A549 (cell line): ENCODE measurements around the gene ASNSD1. TPM values are rescaled to one million over a fixed set of nuclear protein-coding genes. Genes with fewer than 3 reads are reported as not detected.

Experiments
- ATAC-seq, 2 experiments: fragments of 200-7000 bp in 1 of 2; fragments of >200 bp in 1 of 2; cut with Nextera tagmentation in 1 of 2; cut with Tn5 transposase in 1 of 2; 3 replicates each; pipeline versions ENCODE4 v1.8.0 to v1.9.1; 2018 to 2020; ENCODE audit warnings: mild to moderate bottlenecking in 1 of 2, moderate library complexity in 1 of 2
- CTCF ChIA-PET: fragments of 300-600 bp; sonication (Branson Sonifier 250); formaldehyde crosslinking; extraction: SDS; loops from one replicate; lab custom pipeline; 2021; ENCODE audit warnings: antibody characterized with exemption, inconsistent platforms; lab: Yijun Ruan, JAX
- POLR2A ChIA-PET: fragments of 350-600 bp; formaldehyde crosslinking; extraction: SDS; loops from one replicate; lab custom pipeline; 2021; ENCODE audit warnings: antibody characterized with exemption, inconsistent platforms; lab: Yijun Ruan, JAX
- DNase-seq, 2 experiments: peaks; one replicate each; pipeline versions ENCODE4 v3.0.0 to v3.0.0-alpha.2; 2011 to 2016; ENCODE audit warnings: low read depth in 1 of 2, low spot score in 1 of 2
- FAIRE-seq: peaks from 2 replicates; lab custom pipeline; 2011; peaks lifted over from hg19 to GRCh38; lab: Jason Lieb, UNC
- H3K27ac ChIP-seq, 2 experiments: fragments of >200 bp; sonication (Bioruptor Twin); formaldehyde crosslinking; 3 replicates each; pipeline ENCODE4 v1.5.1; 2016 to 2017
- H3K4me1 ChIP-seq: fragments of >200 bp; sonication (Bioruptor Twin); formaldehyde crosslinking; 3 replicates; pipeline ENCODE4 v1.6.1; 2016
- H3K4me2 ChIP-seq: fragments of >200 bp; sonication (Bioruptor Twin); formaldehyde crosslinking; 3 replicates; pipeline ENCODE4 v1.6.1; 2016
- H3K4me3 ChIP-seq: fragments of >200 bp; sonication (Bioruptor Twin); formaldehyde crosslinking; 3 replicates; pipeline ENCODE4 v1.5.1; 2016
- H3K9me3 ChIP-seq: fragments of >200 bp; sonication (Bioruptor Twin); formaldehyde crosslinking; 3 replicates; pipeline ENCODE4 v1.6.1; 2016
- ATOH8 ChIP-seq: fragments of 250-450 bp; sonication (Bioruptor Pico); IDR thresholded peaks from 2 replicates; pipeline ENCODE4 v1.5.0; 2020; ENCODE audit warnings: low read depth, mild to moderate bottlenecking, moderate library complexity
- CBX2 ChIP-seq: fragments of 200-600 bp; sonication (generic); IDR thresholded peaks from 2 replicates; pipeline ENCODE4 v1.6.1; 2016; ENCODE audit warnings: low read depth, mild to moderate bottlenecking, borderline replicate concordance
- CBX8 ChIP-seq: fragments of 200-600 bp; sonication (generic); IDR thresholded peaks from 2 replicates; pipeline ENCODE4 v1.6.1; 2016
- CTCF ChIP-seq: fragments of >200 bp; sonication (Bioruptor Twin); formaldehyde crosslinking; IDR thresholded peaks from 3 replicates; pipeline ENCODE4 v1.5.1; 2016
- EHF ChIP-seq: fragments of 250-450 bp; sonication (Bioruptor Pico); IDR thresholded peaks from 2 replicates; pipeline ENCODE4 v1.5.0; 2020; ENCODE audit warnings: mild to moderate bottlenecking
- GATA3 ChIP-seq: IDR thresholded peaks from 2 replicates; pipeline ENCODE4 v1.6.1; 2012; ENCODE audit warnings: borderline replicate concordance
- HDAC2 ChIP-seq: fragments of 200-600 bp; sonication (generic); IDR thresholded peaks from 2 replicates; pipeline ENCODE4 v1.6.1; 2016
- HEYL ChIP-seq: fragments of 250-450 bp; sonication (Bioruptor Pico); IDR thresholded peaks from 2 replicates; pipeline ENCODE4 v1.8.0; 2021; ENCODE audit warnings: mild to moderate bottlenecking, moderate library complexity
- HOXA7 ChIP-seq: fragments of 250-450 bp; sonication (Bioruptor Pico); IDR thresholded peaks from 2 replicates; pipeline ENCODE4 v1.5.0; 2020; ENCODE audit warnings: mild to moderate bottlenecking, moderate library complexity
- HOXB13 ChIP-seq: fragments of 250-450 bp; sonication (Bioruptor Pico); IDR thresholded peaks from 2 replicates; pipeline ENCODE4 v1.5.0; 2020; ENCODE audit warnings: low read depth, mild to moderate bottlenecking, moderate library complexity
- HOXB5 ChIP-seq: fragments of 250-450 bp; sonication (Bioruptor Pico); IDR thresholded peaks from 2 replicates; pipeline ENCODE4 v1.5.0; 2020; ENCODE audit warnings: mild to moderate bottlenecking, moderate library complexity
- JUN ChIP-seq, 2 experiments: fragments of >200 bp; sonication (Bioruptor Twin); formaldehyde crosslinking; IDR thresholded peaks; 2 replicates in 1 of 2; 3 replicates in 1 of 2; pipeline ENCODE4 v1.6.1; 2016 to 2017
- KDM5A ChIP-seq: fragments of 200-600 bp; sonication (generic); IDR thresholded peaks from 2 replicates; pipeline ENCODE4 v1.6.1; 2016; ENCODE audit warnings: antibody characterized with exemption, mild to moderate bottlenecking
- MYC ChIP-seq: IDR thresholded peaks from 2 replicates; pipeline ENCODE4 v1.6.1; 2012; ENCODE audit warnings: mild to moderate bottlenecking, inconsistent platforms, low read length, improper control_type of control experiment, borderline replicate concordance
- NR3C1 ChIP-seq: fragments of >200 bp; sonication (Bioruptor Twin); formaldehyde crosslinking; IDR thresholded peaks from 3 replicates; pipeline ENCODE4 v1.6.1; 2017
- PHF8 ChIP-seq: fragments of 200-600 bp; sonication (generic); IDR thresholded peaks from 2 replicates; pipeline ENCODE4 v1.6.1; 2016; ENCODE audit warnings: low read depth, mild to moderate bottlenecking, antibody characterized with exemption, moderate library complexity, borderline replicate concordance
- POLR2AphosphoS2 ChIP-seq: conservative IDR thresholded peaks from 2 replicates; pipeline ENCODE4 v1.6.1; 2012; ENCODE audit warnings: low read length, improper control_type of control experiment, inconsistent platforms
- RAD21 ChIP-seq, 2 experiments: fragments of >200 bp in 1 of 2; sonication (Bioruptor Twin) in 1 of 2; formaldehyde crosslinking in 1 of 2; IDR thresholded peaks in 1 of 2; conservative IDR thresholded peaks in 1 of 2; 2 replicates in 1 of 2; 3 replicates in 1 of 2; pipeline ENCODE4 v1.6.1; 2012 to 2018; ENCODE audit warnings: inconsistent platforms in 1 of 2
- RARB ChIP-seq: fragments of 250-450 bp; sonication (Bioruptor Pico); IDR thresholded peaks from 2 replicates; pipeline ENCODE4 v1.8.0; 2021; ENCODE audit warnings: mild to moderate bottlenecking, moderate library complexity
- RNF2 ChIP-seq: fragments of 200-600 bp; sonication (generic); IDR thresholded peaks from 2 replicates; pipeline ENCODE4 v1.6.1; 2016; ENCODE audit warnings: low read depth, mild to moderate bottlenecking, antibody characterized with exemption, moderate library complexity, borderline replicate concordance
- SMC3 ChIP-seq: fragments of >200 bp; sonication (Bioruptor Twin); formaldehyde crosslinking; IDR thresholded peaks from 3 replicates; pipeline ENCODE4 v1.6.1; 2018; ENCODE audit warnings: inconsistent platforms
- SREBF2 ChIP-seq: fragments of 450-650 bp; IDR thresholded peaks from 2 replicates; pipeline ENCODE4 v1.6.1; 2014; ENCODE audit warnings: mild to moderate bottlenecking, moderate library complexity
- TP53 ChIP-seq: fragments of 250-450 bp; sonication (Bioruptor Pico); IDR thresholded peaks from 2 replicates; pipeline ENCODE4 v1.5.0; 2021; ENCODE audit warnings: mild to moderate bottlenecking, moderate library complexity
- ZFP36 ChIP-seq: fragments of 450-650 bp; IDR thresholded peaks from 2 replicates; pipeline ENCODE4 v1.6.1; 2014; ENCODE audit warnings: borderline replicate concordance; ENCODE audit not compliant: partially characterized antibody
- ZSCAN20 ChIP-seq: fragments of 250-450 bp; sonication (Bioruptor Pico); IDR thresholded peaks from 2 replicates; pipeline ENCODE4 v1.8.0; 2022; ENCODE audit warnings: mild to moderate bottlenecking, moderate library complexity
- WGBS: methylation state at CpG from one replicate; pipeline ENCODE4 v1.1.6; 2017; ENCODE audit errors: missing lambda C conversion rate; 5-methylcytosine and 5-hydroxymethylcytosine counted together
- polyA plus RNA-seq, 4 experiments: library from polyadenylated mRNA; depleted of rRNA in 3 of 4; stranded (reverse); fragments of >200 nt; fragmentation: RNase III in 1 of 4; extraction: RNeasy Plus Mini Kit Qiagen cat#74134 plus additional on column Dnase treatment in 1 of 4; gene quantifications; 2 replicates in 3 of 4; 3 replicates in 1 of 4; pipeline ENCODE4 v1.2.3, GENCODE V29; 2011 to 2017
- TF ChIP-seq, protein P1 (sequence below): fragments of 200-600 bp; sonication (generic); IDR thresholded peaks from 2 replicates; pipeline ENCODE4 v1.6.1; 2016; ENCODE audit warnings: antibody characterized with exemption, mild to moderate bottlenecking, moderate library complexity
- TF ChIP-seq, protein P2 (sequence below): fragments of 250-450 bp; sonication (Bioruptor Pico); IDR thresholded peaks from 2 replicates; pipeline ENCODE4 v1.5.0; 2021; ENCODE audit warnings: mild to moderate bottlenecking, moderate library complexity, borderline replicate concordance

ASNSD1 gene
- polyA plus RNA-seq, 2 of the 4 experiments (the other 2 are of a cell fraction), result 45.9 to 69.0 TPM

DNA sequence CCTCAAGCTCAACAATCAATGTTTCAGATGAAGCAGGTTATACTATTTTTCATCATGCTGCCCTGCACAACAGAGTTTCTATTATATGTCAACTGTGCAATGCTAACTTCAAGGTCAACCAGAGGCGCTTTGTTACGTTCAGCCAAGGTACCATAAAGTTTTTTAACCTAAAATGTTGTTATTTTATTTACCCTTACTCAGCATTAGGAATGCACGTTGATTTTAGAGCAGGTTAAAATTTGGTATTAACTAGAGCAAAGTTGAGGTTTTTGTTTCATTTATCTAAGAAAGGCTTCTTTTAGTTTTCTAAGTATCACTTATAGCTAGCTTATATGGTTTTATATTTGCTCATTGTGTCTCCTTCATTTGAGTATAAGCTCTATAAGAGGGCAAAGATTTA, 35.0 kb downstream of the ASNSD1 start:
- Histone ChIP-seq H3K4me1 (no peaks in the 10 kb centered on the region), H3K4me3 (no peak overlapping the region), H3K4me2 (no peak overlapping the region), H3K9me3 (no peaks in the 10 kb centered on the region), H3K27ac (no peak overlapping the region)
- FAIRE-seq, result no peak
- TF ChIP-seq POLR2AphosphoS2 (no peak), GATA3 (no peak), ZFP36 (no peak), MYC (no peak), HDAC2 (no peak), JUN (IDR thresholded peaks at IDR 0.05) (no peak), HOXA7 (CRISPR knock-in tag) (no peak), PHF8 (no peak), TP53 (CRISPR knock-in tag) (no peak), RNF2 (no peak), KDM5A (no peak), CBX2 (no peak), HOXB5 (CRISPR knock-in tag) (no peak), SMC3 (no peak), RARB (no peak), HOXB13 (CRISPR knock-in tag) (no peak)
- TF ChIP-seq, protein P1, sequence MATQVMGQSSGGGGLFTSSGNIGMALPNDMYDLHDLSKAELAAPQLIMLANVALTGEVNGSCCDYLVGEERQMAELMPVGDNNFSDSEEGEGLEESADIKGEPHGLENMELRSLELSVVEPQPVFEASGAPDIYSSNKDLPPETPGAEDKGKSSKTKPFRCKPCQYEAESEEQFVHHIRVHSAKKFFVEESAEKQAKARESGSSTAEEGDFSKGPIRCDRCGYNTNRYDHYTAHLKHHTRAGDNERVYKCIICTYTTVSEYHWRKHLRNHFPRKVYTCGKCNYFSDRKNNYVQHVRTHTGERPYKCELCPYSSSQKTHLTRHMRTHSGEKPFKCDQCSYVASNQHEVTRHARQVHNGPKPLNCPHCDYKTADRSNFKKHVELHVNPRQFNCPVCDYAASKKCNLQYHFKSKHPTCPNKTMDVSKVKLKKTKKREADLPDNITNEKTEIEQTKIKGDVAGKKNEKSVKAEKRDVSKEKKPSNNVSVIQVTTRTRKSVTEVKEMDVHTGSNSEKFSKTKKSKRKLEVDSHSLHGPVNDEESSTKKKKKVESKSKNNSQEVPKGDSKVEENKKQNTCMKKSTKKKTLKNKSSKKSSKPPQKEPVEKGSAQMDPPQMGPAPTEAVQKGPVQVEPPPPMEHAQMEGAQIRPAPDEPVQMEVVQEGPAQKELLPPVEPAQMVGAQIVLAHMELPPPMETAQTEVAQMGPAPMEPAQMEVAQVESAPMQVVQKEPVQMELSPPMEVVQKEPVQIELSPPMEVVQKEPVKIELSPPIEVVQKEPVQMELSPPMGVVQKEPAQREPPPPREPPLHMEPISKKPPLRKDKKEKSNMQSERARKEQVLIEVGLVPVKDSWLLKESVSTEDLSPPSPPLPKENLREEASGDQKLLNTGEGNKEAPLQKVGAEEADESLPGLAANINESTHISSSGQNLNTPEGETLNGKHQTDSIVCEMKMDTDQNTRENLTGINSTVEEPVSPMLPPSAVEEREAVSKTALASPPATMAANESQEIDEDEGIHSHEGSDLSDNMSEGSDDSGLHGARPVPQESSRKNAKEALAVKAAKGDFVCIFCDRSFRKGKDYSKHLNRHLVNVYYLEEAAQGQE, result no peak
- TF ChIP-seq, protein P2, sequence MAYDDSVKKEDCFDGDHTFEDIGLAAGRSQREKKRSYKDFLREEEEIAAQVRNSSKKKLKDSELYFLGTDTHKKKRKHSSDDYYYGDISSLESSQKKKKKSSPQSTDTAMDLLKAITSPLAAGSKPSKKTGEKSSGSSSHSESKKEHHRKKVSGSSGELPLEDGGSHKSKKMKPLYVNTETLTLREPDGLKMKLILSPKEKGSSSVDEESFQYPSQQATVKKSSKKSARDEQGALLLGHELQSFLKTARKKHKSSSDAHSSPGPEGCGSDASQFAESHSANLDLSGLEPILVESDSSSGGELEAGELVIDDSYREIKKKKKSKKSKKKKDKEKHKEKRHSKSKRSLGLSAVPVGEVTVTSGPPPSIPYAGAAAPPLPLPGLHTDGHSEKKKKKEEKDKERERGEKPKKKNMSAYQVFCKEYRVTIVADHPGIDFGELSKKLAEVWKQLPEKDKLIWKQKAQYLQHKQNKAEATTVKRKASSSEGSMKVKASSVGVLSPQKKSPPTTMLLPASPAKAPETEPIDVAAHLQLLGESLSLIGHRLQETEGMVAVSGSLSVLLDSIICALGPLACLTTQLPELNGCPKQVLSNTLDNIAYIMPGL (CRISPR knock-in tag), result no peak
- CTCF ChIA-PET, result interaction anchor here (0.6 to 3.5 kb wide), 10 partner anchors 15 to 566 kb away, joined by 3 to 19 read pairs (median 4); partner anchors contain the start of gene ASNSD1
- ATAC-seq, result no peak
- POLR2A ChIA-PET, result no interaction called here
- DNase-seq, result no peak
- 85% methylated on average over 3 of the region's 3 CpGs for WGBS

DNA sequence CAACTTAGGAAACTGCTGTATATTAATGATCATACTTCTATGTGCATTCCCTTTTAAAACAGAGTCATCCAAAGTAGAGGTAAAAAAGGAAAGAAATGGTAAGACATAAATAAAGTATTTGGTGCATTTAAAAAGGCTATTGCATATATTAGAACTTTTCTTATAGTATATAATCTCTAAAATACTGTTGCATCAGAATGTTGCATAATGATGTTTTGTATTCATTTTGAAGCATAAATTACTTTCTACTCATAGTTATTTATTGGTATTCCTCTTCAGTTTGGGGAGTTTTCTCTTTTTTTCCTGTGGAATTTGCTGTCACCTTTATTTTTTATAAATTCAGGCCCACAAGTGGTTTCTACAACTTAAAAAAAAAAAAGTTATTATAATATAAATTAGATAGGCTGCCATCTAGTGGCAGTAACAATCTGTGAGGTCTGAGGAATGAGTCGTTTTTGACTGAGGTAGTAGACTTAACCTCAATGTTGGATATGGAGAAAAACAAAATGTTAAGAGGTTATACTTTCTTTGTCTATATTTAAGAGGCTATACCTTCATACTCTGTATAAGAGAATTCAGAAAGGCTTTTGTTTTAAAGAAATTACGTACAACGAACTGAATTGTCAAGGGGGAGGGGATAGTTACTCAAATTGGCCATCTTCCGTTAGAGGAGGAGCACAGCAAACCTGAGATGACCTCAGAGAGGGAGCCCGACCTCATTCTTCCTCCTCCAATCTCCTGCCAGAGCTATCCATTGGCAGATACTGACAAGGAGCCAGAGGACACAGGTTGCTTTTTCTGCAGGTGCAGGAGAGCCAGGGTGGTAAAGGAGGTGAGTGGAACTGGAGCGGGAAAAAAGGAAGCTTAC, 37.0 kb downstream of the ASNSD1 start:
- FAIRE-seq, result no peak
- H3K4me3 ChIP-seq, result no peak overlapping the region
- ChIA-PET POLR2A (no interaction called here), CTCF (interaction anchor here (0.6 to 2.0 kb wide), 14 partner anchors 10 to 590 kb away, joined by 3 to 13 read pairs (median 4); partner anchors contain the start of gene ANKAR)
- ATAC-seq, result peak; percentile 77 to 80; a peak in 5 of 6 replicates
- 44% methylated on average over 6 of the region's 6 CpGs for WGBS
- H3K4me2 ChIP-seq, result 0 out of 3 replicates have a peak overlapping the region, but pooled peaks have one; percentile 17
- H3K9me3 ChIP-seq, result no peaks in the 10 kb centered on the region
- H3K4me1 ChIP-seq, result no peaks in the 10 kb centered on the region
- DNase-seq, result peak; percentile 10 to 47
- H3K27ac ChIP-seq, result no peak overlapping the region
- TF ChIP-seq CTCF (peak; percentile 80), CBX8 (no peak), ZSCAN20 (CRISPR knock-in tag) (no peak), SMC3 (peak; percentile 67), TP53 (CRISPR knock-in tag) (no peak), HEYL (CRISPR knock-in tag) (no peak), EHF (no peak), HOXB13 (CRISPR knock-in tag) (no peak), MYC (no peak), RAD21 (conservative IDR thresholded peaks at IDR 0.05 in 1 of 2, IDR thresholded peaks at IDR 0.05 in 1 of 2) (peak; percentile 24 to 35; a peak in 3 of 5 replicates), NR3C1 (no peak), ATOH8 (no peak), SREBF2 (no peak)
